Measurements from ENCODE around the gene MYL2. TPM values are rescaled to one million over a fixed set of nuclear protein-coding genes. Genes with fewer than 3 reads are reported as not detected.
A peak's percentile ranks its signal among the peaks of the same experiment; 100 is the strongest.
"Not testable (repeated sequence)": the region's sequence is repeated elsewhere in the genome, so short reads cannot be mapped to it uniquely, and the experiment has no call there.

Gene MYL2
- total and polyA plus RNA-seq, 2 experiments from 2014 or later: 2.7 to 65.0 TPM

- H3K36me3 ChIP-seq: no peaks in the 10 kb centered on the region
- no peaks in the 10 kb centered on the region for H3K9me3 ChIP-seq (ENCODE audit: low read depth)
- no peak overlapping the region for H3K27ac ChIP-seq
- H3K4me3 ChIP-seq: no peak overlapping the region
- TF ChIP-seq, protein P1, sequence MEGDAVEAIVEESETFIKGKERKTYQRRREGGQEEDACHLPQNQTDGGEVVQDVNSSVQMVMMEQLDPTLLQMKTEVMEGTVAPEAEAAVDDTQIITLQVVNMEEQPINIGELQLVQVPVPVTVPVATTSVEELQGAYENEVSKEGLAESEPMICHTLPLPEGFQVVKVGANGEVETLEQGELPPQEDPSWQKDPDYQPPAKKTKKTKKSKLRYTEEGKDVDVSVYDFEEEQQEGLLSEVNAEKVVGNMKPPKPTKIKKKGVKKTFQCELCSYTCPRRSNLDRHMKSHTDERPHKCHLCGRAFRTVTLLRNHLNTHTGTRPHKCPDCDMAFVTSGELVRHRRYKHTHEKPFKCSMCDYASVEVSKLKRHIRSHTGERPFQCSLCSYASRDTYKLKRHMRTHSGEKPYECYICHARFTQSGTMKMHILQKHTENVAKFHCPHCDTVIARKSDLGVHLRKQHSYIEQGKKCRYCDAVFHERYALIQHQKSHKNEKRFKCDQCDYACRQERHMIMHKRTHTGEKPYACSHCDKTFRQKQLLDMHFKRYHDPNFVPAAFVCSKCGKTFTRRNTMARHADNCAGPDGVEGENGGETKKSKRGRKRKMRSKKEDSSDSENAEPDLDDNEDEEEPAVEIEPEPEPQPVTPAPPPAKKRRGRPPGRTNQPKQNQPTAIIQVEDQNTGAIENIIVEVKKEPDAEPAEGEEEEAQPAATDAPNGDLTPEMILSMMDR (IDR thresholded peaks at IDR 0.05; ENCODE audit: low read depth, low read length): no peak
- DNase-seq (ENCODE audit: low read depth in 1 of 2, low spot score in 1 of 2): no peak
- H3K4me1 ChIP-seq (ENCODE audit: low read depth): no peaks in the 10 kb centered on the region
- H3K27me3 ChIP-seq: no peaks in the 10 kb centered on the region
Observed at GRCh38 chr12:110957159-110957558, 36.8 kb upstream of the MYL2 start.

- not testable (repeated sequence) for H3K36me3 ChIP-seq; H3K27ac ChIP-seq; H3K27me3 ChIP-seq; DNase-seq (ENCODE audit: low read depth in 1 of 2, low spot score in 1 of 2); H3K9me3 ChIP-seq (ENCODE audit: low read depth); H3K4me3 ChIP-seq; H3K4me1 ChIP-seq (ENCODE audit: low read depth)
Observed at GRCh38 chr12:110950867-110951266, 30.5 kb upstream of the MYL2 start.

GRCh38 chr12:110950466-110950865, 30.1 kb upstream of the MYL2 start:
- H3K4me1 ChIP-seq (ENCODE audit: low read depth); H3K36me3 ChIP-seq; H3K27me3 ChIP-seq; DNase-seq (ENCODE audit: low read depth in 1 of 2, low spot score in 1 of 2); H3K4me3 ChIP-seq; H3K27ac ChIP-seq; H3K9me3 ChIP-seq (ENCODE audit: low read depth): not testable (repeated sequence)

GRCh38 chr12:110948041-110948440, 27.7 kb upstream of the MYL2 start:
- Histone ChIP-seq H3K27me3 (no peaks in the 10 kb centered on the region), H3K4me3 (no peak overlapping the region), H3K4me1 (ENCODE audit: low read depth) (no peaks in the 10 kb centered on the region), H3K27ac (no peak overlapping the region), H3K9me3 (ENCODE audit: low read depth) (no peaks in the 10 kb centered on the region), H3K36me3 (no peaks in the 10 kb centered on the region)
- TF ChIP-seq, protein P1 (IDR thresholded peaks at IDR 0.05; ENCODE audit: low read depth, low read length): no peak
- no peak for DNase-seq (ENCODE audit: low read depth in 1 of 2, low spot score in 1 of 2)

DNA sequence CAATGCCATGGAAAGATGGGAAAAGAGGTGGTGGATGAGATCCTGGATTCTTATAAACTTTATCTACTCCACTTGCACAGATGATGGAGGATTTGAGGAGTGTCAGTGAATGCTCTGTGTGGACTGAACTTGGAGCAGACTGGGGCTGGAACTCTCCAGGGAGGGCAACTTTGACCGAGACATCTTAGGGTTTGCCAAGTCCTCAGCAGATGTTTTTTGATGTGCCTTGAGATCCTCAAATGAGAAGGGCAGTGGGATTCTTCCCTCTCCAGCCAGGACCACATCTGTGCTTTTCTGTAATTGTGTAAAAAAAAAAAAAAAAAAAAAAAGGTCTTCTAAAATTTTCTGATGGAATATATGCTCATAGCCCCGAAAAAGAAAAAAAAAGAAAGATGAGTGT, 23.0 kb upstream of the MYL2 start:
- TF ChIP-seq, protein P1 (IDR thresholded peaks at IDR 0.05; ENCODE audit: low read depth, low read length): no peak
- no peak for DNase-seq (ENCODE audit: low read depth in 1 of 2, low spot score in 1 of 2)

DNA sequence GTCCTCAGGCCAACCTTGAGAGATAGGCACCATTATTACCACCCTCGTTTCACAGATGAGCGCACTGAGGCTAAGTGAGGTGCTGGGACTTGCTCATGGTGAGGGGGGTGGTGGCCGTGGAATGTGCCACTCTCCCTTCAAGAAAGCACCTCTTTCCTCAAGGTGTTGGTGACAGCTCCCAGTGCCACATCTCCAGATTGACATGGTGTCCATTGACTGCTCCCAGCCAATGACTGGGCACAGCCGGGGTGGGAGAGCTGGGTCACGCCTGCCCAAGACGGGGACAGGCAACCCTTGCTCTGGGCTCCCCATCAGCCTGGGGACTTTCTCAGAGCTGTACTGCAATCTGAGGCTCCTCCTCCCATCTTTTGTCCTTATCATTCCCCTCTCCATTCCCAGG, 21.0 kb upstream of the MYL2 start:
- H3K4me1 ChIP-seq (ENCODE audit: low read depth): peaks cover 22% of the 10 kb centered on the region
- no peaks in the 10 kb centered on the region for H3K9me3 ChIP-seq (ENCODE audit: low read depth)
- no peak for DNase-seq (ENCODE audit: low read depth in 1 of 2, low spot score in 1 of 2)
- no peaks in the 10 kb centered on the region for H3K27me3 ChIP-seq
- TF ChIP-seq, protein P1 (IDR thresholded peaks at IDR 0.05; ENCODE audit: low read depth, low read length): no peak
- H3K4me3 ChIP-seq: no peak overlapping the region
- H3K36me3 ChIP-seq: no peaks in the 10 kb centered on the region
- peak overlapping the region; percentile 38 for H3K27ac ChIP-seq

More for the DNA sequence above, 23.0 kb upstream of the MYL2 start:
- no peak overlapping the region for H3K4me3 ChIP-seq
- H3K36me3 ChIP-seq: no peaks in the 10 kb centered on the region
- no peak overlapping the region for H3K27ac ChIP-seq
- H3K4me1 ChIP-seq (ENCODE audit: low read depth): peaks cover 18% of the 10 kb centered on the region
- no peaks in the 10 kb centered on the region for H3K27me3 ChIP-seq
- H3K9me3 ChIP-seq (ENCODE audit: low read depth): no peaks in the 10 kb centered on the region

DNA sequence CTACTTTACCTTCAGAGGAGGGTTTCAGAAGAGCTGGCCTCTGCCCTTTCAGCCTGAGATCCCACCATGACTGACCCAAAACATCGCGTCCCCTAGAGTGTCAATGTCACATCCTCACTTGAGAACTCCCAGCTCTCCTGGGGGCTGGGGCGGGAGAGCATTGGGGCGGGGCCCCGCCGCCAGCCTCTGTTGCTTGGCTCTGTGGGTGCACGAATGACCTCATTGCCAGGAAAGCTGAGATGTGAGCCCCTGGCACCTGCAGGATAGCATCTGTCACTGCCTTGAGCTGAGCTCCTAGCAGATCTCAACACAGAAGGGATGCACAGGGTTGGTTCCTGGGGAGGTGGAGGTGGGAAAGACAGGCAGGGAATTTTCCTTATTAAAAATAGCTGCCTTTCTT, 20.6 kb upstream of the MYL2 start:
- Histone ChIP-seq H3K36me3 (no peaks in the 10 kb centered on the region), H3K27ac (peak overlapping the region; percentile 38), H3K4me3 (no peak overlapping the region), H3K4me1 (ENCODE audit: low read depth) (peaks cover 27% of the 10 kb centered on the region), H3K9me3 (ENCODE audit: low read depth) (no peaks in the 10 kb centered on the region), H3K27me3 (no peaks in the 10 kb centered on the region)
- DNase-seq (ENCODE audit: low read depth in 1 of 2, low spot score in 1 of 2): no peak
- TF ChIP-seq, protein P1 (IDR thresholded peaks at IDR 0.05; ENCODE audit: low read depth, low read length): no peak

Data from cardiac muscle cell (in vitro differentiated cells and primary cell).